Psoas muscle (tissue), 8 donors: ENCODE data around the gene ATXN2. TPM values are rescaled to one million over a fixed set of nuclear protein-coding genes. Genes with fewer than 3 reads are reported as not detected.
"Not testable (repeated sequence)": the region's sequence is repeated elsewhere in the genome, so short reads cannot be mapped to it uniquely, and the experiment has no call there.

Experiments
- ATAC-seq, 4 donors: fragments of 200-7000 bp; cut with Tn5 transposase; one replicate each; pipeline ENCODE4 v1.9.1; 2020; ENCODE audit warnings: moderate library complexity in 3 of 4, mild to moderate bottlenecking in 2 of 4
- DNase-seq, 2 donors: peaks; one replicate each; pipeline ENCODE4 v3.0.0-alpha.2; 2020
- H3K27ac ChIP-seq: fragments of 200-600 bp; one replicate; pipeline ENCODE4 v1.8.0; 2022
- H3K27me3 ChIP-seq, 3 donors: fragments of 200-600 bp in 1 of 3; one replicate each; pipeline versions ENCODE4 v1.6.1 to v1.8.0; 2013 to 2022; ENCODE audit warnings: low read length in 2 of 3, mild to moderate bottlenecking in 2 of 3, moderate library complexity in 1 of 3; ENCODE audit not compliant: insufficient read depth in 3 of 3
- H3K36me3 ChIP-seq, 2 donors: fragments of 200-600 bp in 1 of 2; one replicate each; pipeline versions ENCODE4 v1.6.1 to v1.8.0; 2013 to 2022; ENCODE audit warnings: low read depth in 1 of 2, mild to moderate bottlenecking in 1 of 2, moderate library complexity in 1 of 2; ENCODE audit not compliant: insufficient read depth in 1 of 2
- H3K4me1 ChIP-seq: fragments of 200-600 bp; one replicate; pipeline ENCODE4 v1.8.0; 2022
- H3K4me3 ChIP-seq: fragments of 200-600 bp; one replicate; pipeline ENCODE4 v1.8.0; 2022; ENCODE audit warnings: mild to moderate bottlenecking
- H3K9me3 ChIP-seq: fragments of 200-600 bp; one replicate; pipeline ENCODE4 v1.8.0; 2022
- WGBS, 3 donors: extraction: QIAGEN DNeasy Blood & Tissue Kit; methylation state at CpG; one replicate each; pipeline versions ENCODE4 v1.1.6 to v1.1.7; 2013; 5-methylcytosine and 5-hydroxymethylcytosine counted together
- intact Hi-C, 2 donors: fragments of 100-400 bp; cut with DNase I; formaldehyde crosslinking; loops; one replicate each; pipeline versions ENCODE4 v1.11.0 to v1.14.2; 2022
- polyA plus RNA-seq, 3 donors: library from polyadenylated mRNA; stranded (reverse); fragments of 200-250 nt; gene quantifications; one replicate each; pipeline ENCODE4 v1.2.3, GENCODE V29; 2013
- total RNA-seq, 4 donors: library from RNA; stranded (reverse); fragmentation: NEBNext Ultra II Directional in 2 of 4; extraction: Animal tissue kit (Norgen Biotek cat#: 25700) in 2 of 4; gene quantifications; one replicate each; pipeline versions ENCODE4 v1.2.1 to v1.2.4, GENCODE V29; 2021 to 2023
- TF ChIP-seq, protein P1 (sequence below): fragments of 200-600 bp; IDR thresholded peaks from one replicate; pipeline ENCODE4 v1.8.0; 2022; ENCODE audit warnings: antibody characterized with exemption
- donor health status: healthy with polysubstance abuse.
- donor health status: DM: no; HTN: no; CAD: no; lungs with moderate emphysema.
- donor health status: Bipolar disorder and iron deficiency.
- donor health status: healthy.
- donor health status: DM: yes; HTN: yes; CAD: no.
- donor health status: DM: no; HTN: no; CAD: no.
- donor health status: DM: no; HTN: no; CAD: no.
- donor health status: DM: yes; HTN: yes; CAD: no.

The ATXN2 gene
- total and polyA plus RNA-seq, 7 donors, result 17.2 to 39.2 (median 32.9) TPM

- no peaks in the 10 kb centered on the region for H3K27me3 ChIP-seq
- no peak for DNase-seq
- ATAC-seq, result no peak
- no peak overlapping the region for H3K4me3 ChIP-seq
- intact Hi-C loops, result no loop called here
- no peaks in the 10 kb centered on the region for H3K36me3 ChIP-seq
- TF ChIP-seq, protein P1, sequence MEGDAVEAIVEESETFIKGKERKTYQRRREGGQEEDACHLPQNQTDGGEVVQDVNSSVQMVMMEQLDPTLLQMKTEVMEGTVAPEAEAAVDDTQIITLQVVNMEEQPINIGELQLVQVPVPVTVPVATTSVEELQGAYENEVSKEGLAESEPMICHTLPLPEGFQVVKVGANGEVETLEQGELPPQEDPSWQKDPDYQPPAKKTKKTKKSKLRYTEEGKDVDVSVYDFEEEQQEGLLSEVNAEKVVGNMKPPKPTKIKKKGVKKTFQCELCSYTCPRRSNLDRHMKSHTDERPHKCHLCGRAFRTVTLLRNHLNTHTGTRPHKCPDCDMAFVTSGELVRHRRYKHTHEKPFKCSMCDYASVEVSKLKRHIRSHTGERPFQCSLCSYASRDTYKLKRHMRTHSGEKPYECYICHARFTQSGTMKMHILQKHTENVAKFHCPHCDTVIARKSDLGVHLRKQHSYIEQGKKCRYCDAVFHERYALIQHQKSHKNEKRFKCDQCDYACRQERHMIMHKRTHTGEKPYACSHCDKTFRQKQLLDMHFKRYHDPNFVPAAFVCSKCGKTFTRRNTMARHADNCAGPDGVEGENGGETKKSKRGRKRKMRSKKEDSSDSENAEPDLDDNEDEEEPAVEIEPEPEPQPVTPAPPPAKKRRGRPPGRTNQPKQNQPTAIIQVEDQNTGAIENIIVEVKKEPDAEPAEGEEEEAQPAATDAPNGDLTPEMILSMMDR, result no peak
- H3K9me3 ChIP-seq, result no peaks in the 10 kb centered on the region
- 91 to 95% (median 92%) methylated on average over 3 of the region's 3 CpGs for WGBS, 3 donors
- H3K27ac ChIP-seq, result no peak overlapping the region
- peaks cover 13% of the 10 kb centered on the region for H3K4me1 ChIP-seq
Measured at GRCh38 chr12:111588010-111588409, 11.1 kb downstream of the ATXN2 start.

GRCh38 chr12:111586986-111587385, 12.1 kb downstream of the ATXN2 start:
- Histone ChIP-seq H3K9me3 (no peaks in the 10 kb centered on the region), H3K27me3 (no peaks in the 10 kb centered on the region), H3K27ac (no peak overlapping the region), H3K4me3 (no peak overlapping the region), H3K4me1 (peaks cover 13% of the 10 kb centered on the region), H3K36me3 (no peaks in the 10 kb centered on the region)
- DNase-seq (no peak), ATAC-seq (no peak)
- WGBS, 3 donors, result 73 to 83% (median 76%) methylated on average over 4 of the region's 4 CpGs
- TF ChIP-seq, protein P1, result no peak
- intact Hi-C loops, result no loop called here

GRCh38 chr12:111585690-111586089, 13.4 kb downstream of the ATXN2 start:
- 90 to 96% (median 92%) methylated on average over 5 of the region's 5 CpGs for WGBS, 3 donors
- ATAC-seq (no peak), DNase-seq (no peak)
- Histone ChIP-seq H3K36me3 (no peaks in the 10 kb centered on the region), H3K9me3 (no peaks in the 10 kb centered on the region), H3K27me3 (no peaks in the 10 kb centered on the region), H3K4me3 (no peak overlapping the region), H3K27ac (no peak overlapping the region), H3K4me1 (peaks cover 13% of the 10 kb centered on the region)
- intact Hi-C loops, result no loop called here
- TF ChIP-seq, protein P1, result no peak

DNA sequence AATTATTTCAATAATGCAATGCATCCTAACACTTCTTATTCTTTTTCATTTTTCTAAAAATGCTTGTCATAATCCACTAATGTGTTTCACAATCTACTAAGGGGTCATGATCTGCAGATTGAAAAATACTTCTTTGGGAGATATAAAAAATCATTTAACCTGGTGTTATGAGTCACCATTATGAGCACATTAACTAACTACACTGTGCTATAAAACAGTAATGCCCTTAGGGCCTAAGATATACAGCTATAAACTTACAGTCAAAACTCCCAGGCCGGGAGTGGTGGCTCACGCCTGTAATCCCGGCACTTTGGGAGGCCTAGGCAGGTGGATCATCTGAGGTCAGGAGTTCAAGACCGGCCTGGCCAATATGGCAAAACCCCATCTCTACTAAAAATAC, 14.2 kb downstream of the ATXN2 start:
- intact Hi-C loops, result no loop called here
- Histone ChIP-seq H3K4me1 (peaks cover 10% of the 10 kb centered on the region), H3K27ac (no peak overlapping the region), H3K4me3 (no peak overlapping the region), H3K36me3 (peaks cover 0 to 3% of the 10 kb centered on the region in 2 donors), H3K9me3 (no peaks in the 10 kb centered on the region), H3K27me3 (no peaks in the 10 kb centered on the region)
- WGBS, 3 donors, result 72 to 80% (median 73%) methylated on average over 4 of the region's 4 CpGs
- ATAC-seq (no peak), DNase-seq (no peak)
- TF ChIP-seq, protein P1, result no peak

DNA sequence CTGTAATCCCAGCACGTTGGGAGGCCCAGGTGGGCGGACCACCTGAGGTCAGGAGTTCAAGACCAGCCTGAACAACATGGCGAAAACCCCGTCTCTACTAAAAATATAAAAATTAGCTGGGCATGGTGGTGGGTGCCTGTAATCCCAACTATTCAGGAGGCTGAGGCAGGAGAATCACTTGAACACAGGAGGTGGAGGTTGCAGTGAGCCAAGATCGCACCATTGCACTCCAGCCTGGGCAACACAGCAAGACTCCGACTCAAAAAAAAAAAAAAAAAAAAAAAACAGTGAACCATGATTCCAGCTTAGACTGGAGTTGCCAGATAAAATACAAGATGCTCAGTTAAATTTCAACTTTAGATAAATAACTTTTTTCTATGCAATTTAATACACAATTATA, 15.6 kb downstream of the ATXN2 start:
- H3K4me3 ChIP-seq, DNase-seq, intact Hi-C loops, H3K27me3 ChIP-seq, H3K36me3 ChIP-seq, ATAC-seq, H3K27ac ChIP-seq, H3K9me3 ChIP-seq, H3K4me1 ChIP-seq: not testable (repeated sequence)
- 93 to 97% (median 94%) methylated on average over 5 to 6 of the region's 6 CpGs for WGBS, 3 donors
